IPS-18a (cell line): Measurements from ENCODE around the gene B3GNT4.
"Not testable (repeated sequence)": the region's sequence is repeated elsewhere in the genome, so short reads cannot be mapped to it uniquely, and the experiment has no call there.

ENCODE experiments used
- H3K27ac ChIP-seq: one replicate; pipeline ENCODE4 v1.5.1; 2013; ENCODE audit warnings: low read length
- H3K27me3 ChIP-seq: one replicate; pipeline ENCODE4 v1.6.1; 2013; ENCODE audit warnings: mild to moderate bottlenecking, low read length; ENCODE audit not compliant: control insufficient read depth, insufficient read depth
- H3K36me3 ChIP-seq: one replicate; pipeline ENCODE4 v1.6.1; 2013; ENCODE audit warnings: low read depth, low read length; ENCODE audit not compliant: control insufficient read depth
- H3K4me1 ChIP-seq: one replicate; pipeline ENCODE4 v1.6.1; 2013; ENCODE audit warnings: low read depth, low read length; ENCODE audit not compliant: control insufficient read depth
- H3K4me3 ChIP-seq: one replicate; pipeline ENCODE4 v1.5.1; 2013; ENCODE audit warnings: low read length
- H3K9ac ChIP-seq: one replicate; pipeline ENCODE4 v1.6.1; 2013; ENCODE audit warnings: mild to moderate bottlenecking, low read length, moderate library complexity
- H3K9me3 ChIP-seq: one replicate; pipeline ENCODE4 v1.6.1; 2013; ENCODE audit warnings: low read depth, low read length; ENCODE audit not compliant: control insufficient read depth

The B3GNT4 gene

GRCh38 chr12:122228092-122228491, 24.6 kb downstream of the B3GNT4 start:
- Histone ChIP-seq H3K9ac (no peak overlapping the region), H3K27me3 (no peaks in the 10 kb centered on the region), H3K36me3 (peaks cover 21% of the 10 kb centered on the region), H3K4me1 (peaks cover 12% of the 10 kb centered on the region), H3K27ac (no peak overlapping the region), H3K9me3 (no peaks in the 10 kb centered on the region), H3K4me3 (no peak overlapping the region)

- Histone ChIP-seq H3K36me3 (peaks cover 13% of the 10 kb centered on the region), H3K4me3 (no peak overlapping the region), H3K9me3 (no peaks in the 10 kb centered on the region), H3K27ac (no peak overlapping the region), H3K27me3 (no peaks in the 10 kb centered on the region), H3K9ac (no peak overlapping the region), H3K4me1 (no peaks in the 10 kb centered on the region)
Observed at GRCh38 chr12:122230798-122231197, 27.3 kb downstream of the B3GNT4 start.

- H3K4me1 ChIP-seq: no peaks in the 10 kb centered on the region
- H3K9me3 ChIP-seq: no peaks in the 10 kb centered on the region
- H3K9ac ChIP-seq: no peak overlapping the region
- H3K36me3 ChIP-seq: peaks cover 13% of the 10 kb centered on the region
- no peaks in the 10 kb centered on the region for H3K27me3 ChIP-seq
- no peak overlapping the region for H3K4me3 ChIP-seq
- H3K27ac ChIP-seq: no peak overlapping the region
Observed at GRCh38 chr12:122232691-122233090, 29.2 kb downstream of the B3GNT4 start.

- Histone ChIP-seq H3K27ac (no peak overlapping the region), H3K9me3 (no peaks in the 10 kb centered on the region), H3K27me3 (no peaks in the 10 kb centered on the region), H3K4me3 (no peak overlapping the region), H3K4me1 (no peaks in the 10 kb centered on the region), H3K9ac (no peak overlapping the region), H3K36me3 (peaks cover 17% of the 10 kb centered on the region)
Observed at GRCh38 chr12:122235741-122236140, 32.2 kb downstream of the B3GNT4 start.

- H3K27me3 ChIP-seq: no peaks in the 10 kb centered on the region
- H3K9me3 ChIP-seq: no peaks in the 10 kb centered on the region
- no peak overlapping the region for H3K9ac ChIP-seq
- H3K27ac ChIP-seq: no peak overlapping the region
- no peak overlapping the region for H3K4me3 ChIP-seq
- peaks cover 13% of the 10 kb centered on the region for H3K36me3 ChIP-seq
- no peaks in the 10 kb centered on the region for H3K4me1 ChIP-seq
Observed at GRCh38 chr12:122238861-122239260, 35.4 kb downstream of the B3GNT4 start.

GRCh38 chr12:122243965-122244364, 40.5 kb downstream of the B3GNT4 start:
- Histone ChIP-seq H3K4me3 (no peak overlapping the region), H3K9ac (no peak overlapping the region)

GRCh38 chr12:122244565-122245371, 41.3 kb downstream of the B3GNT4 start:
- Histone ChIP-seq H3K27ac (no peak overlapping the region), H3K9me3 (no peaks in the 10 kb centered on the region), H3K36me3 (peaks cover 10% of the 10 kb centered on the region), H3K27me3 (no peaks in the 10 kb centered on the region), H3K4me1 (no peaks in the 10 kb centered on the region), H3K9ac (no peak overlapping the region), H3K4me3 (no peak overlapping the region)

More at GRCh38 chr12:122243965-122244364, 40.5 kb downstream of the B3GNT4 start:
- Histone ChIP-seq H3K9me3 (no peaks in the 10 kb centered on the region), H3K4me1 (no peaks in the 10 kb centered on the region), H3K27ac (no peak overlapping the region), H3K27me3 (no peaks in the 10 kb centered on the region), H3K36me3 (peaks cover 4% of the 10 kb centered on the region)

- no peak overlapping the region for H3K9ac ChIP-seq
- H3K4me1 ChIP-seq: no peaks in the 10 kb centered on the region
- H3K27me3 ChIP-seq: no peaks in the 10 kb centered on the region
- H3K36me3 ChIP-seq: peaks cover 16% of the 10 kb centered on the region
- no peak overlapping the region for H3K4me3 ChIP-seq
- no peak overlapping the region for H3K27ac ChIP-seq
- H3K9me3 ChIP-seq: no peaks in the 10 kb centered on the region
Observed at GRCh38 chr12:122245553-122245952, 42.0 kb downstream of the B3GNT4 start.

GRCh38 chr12:122250047-122250446, 46.5 kb downstream of the B3GNT4 start:
- Histone ChIP-seq H3K9ac (no peak overlapping the region), H3K36me3 (peaks cover 16% of the 10 kb centered on the region), H3K4me3 (no peak overlapping the region), H3K27ac (no peak overlapping the region), H3K27me3 (no peaks in the 10 kb centered on the region), H3K9me3 (no peaks in the 10 kb centered on the region), H3K4me1 (no peaks in the 10 kb centered on the region)

- Histone ChIP-seq H3K27me3 (no peaks in the 10 kb centered on the region), H3K9me3 (no peaks in the 10 kb centered on the region), H3K4me1 (no peaks in the 10 kb centered on the region), H3K36me3 (peaks cover 16% of the 10 kb centered on the region), H3K27ac (no peak overlapping the region), H3K9ac (no peak overlapping the region), H3K4me3 (no peak overlapping the region)
Observed at GRCh38 chr12:122250536-122250935, 47.0 kb downstream of the B3GNT4 start.

- not testable (repeated sequence) for H3K9me3 ChIP-seq, H3K4me1 ChIP-seq, H3K27me3 ChIP-seq, H3K4me3 ChIP-seq, H3K9ac ChIP-seq, H3K27ac ChIP-seq
- H3K36me3 ChIP-seq: peaks cover 35% of the 10 kb centered on the region
Observed at GRCh38 chr12:122258462-122258861, 55.0 kb downstream of the B3GNT4 start.
